ENCODE results near the gene SACM1L. TPM values are rescaled to one million over a fixed set of nuclear protein-coding genes. Genes with fewer than 3 reads are reported as not detected.
A peak's percentile ranks its signal among the peaks of the same experiment; 100 is the strongest.
"Not testable (repeated sequence)": the region's sequence is repeated elsewhere in the genome, so short reads cannot be mapped to it uniquely, and the experiment has no call there.

The SACM1L gene
- total and polyA plus RNA-seq, 11 donors: 12.6 to 35.3 (median 22.3) TPM

GRCh38 chr3:45746777-45747622 lies 57.8 kb downstream of the SACM1L start:
- Histone ChIP-seq H3K27ac (no peak overlapping the region), H3K4me3 (no peak overlapping the region), H3K9me3 (no peaks in the 10 kb centered on the region), H3K27me3 (no peaks in the 10 kb centered on the region), H3K4me1 (peaks cover 0 to 3% (median 0%) of the 10 kb centered on the region in 12 donors), H3K36me3 (peaks cover 0 to 63% (median 49%) of the 10 kb centered on the region in 9 donors)
- peak in 3 of 4 donors; percentile 11 to 57 (median 30) for ATAC-seq
- no peak for DNase-seq
- TF ChIP-seq POLR2A (IDR thresholded peaks at IDR 0.05): no peak
- TF ChIP-seq CTCF (IDR thresholded peaks at IDR 0.05): no peak
- 88 to 97% (median 91%) methylated on average over 12 to 18 of the region's 18 CpGs for WGBS, 4 donors
- intact Hi-C loops (cut with DNase I): no loop called here

- TF ChIP-seq CTCF (IDR thresholded peaks at IDR 0.05) (no peak), POLR2A (IDR thresholded peaks at IDR 0.05) (no peak)
- Histone ChIP-seq H3K27ac (no peak overlapping the region), H3K9me3 (no peaks in the 10 kb centered on the region), H3K4me3 (no peak overlapping the region), H3K27me3 (no peaks in the 10 kb centered on the region), H3K4me1 (no peaks in the 10 kb centered on the region), H3K36me3 (peaks cover 0 to 52% (median 44%) of the 10 kb centered on the region in 9 donors)
- no peak for DNase-seq
- ATAC-seq: no peak
- intact Hi-C loops (cut with DNase I): no loop called here
- 84 to 92% (median 89%) methylated on average over 8 of the region's 8 CpGs for WGBS, 4 donors
Observed at GRCh38 chr3:45748068-45748467, 58.9 kb downstream of the SACM1L start.

- H3K36me3 ChIP-seq: peaks cover 0 to 42% (median 33%) of the 10 kb centered on the region in 9 donors
- H3K27ac ChIP-seq; H3K4me1 ChIP-seq; H3K4me3 ChIP-seq; H3K27me3 ChIP-seq; H3K9me3 ChIP-seq; DNase-seq; ATAC-seq; intact Hi-C loops (cut with DNase I): not testable (repeated sequence)
- 87 to 94% (median 92%) methylated on average over 4 of the region's 4 CpGs for WGBS, 4 donors
Observed at GRCh38 chr3:45749036-45749600, 59.9 kb downstream of the SACM1L start.

- Histone ChIP-seq H3K36me3 (peaks cover 0 to 34% (median 27%) of the 10 kb centered on the region in 9 donors), H3K27ac (no peak overlapping the region), H3K27me3 (no peaks in the 10 kb centered on the region), H3K4me1 (no peaks in the 10 kb centered on the region), H3K9me3 (no peaks in the 10 kb centered on the region), H3K4me3 (no peak overlapping the region)
- no peak for TF ChIP-seq CTCF (IDR thresholded peaks at IDR 0.05)
- TF ChIP-seq POLR2A (IDR thresholded peaks at IDR 0.05): no peak
- DNase-seq (no peak), ATAC-seq (no peak)
- intact Hi-C loops (cut with DNase I): no loop called here
- WGBS, 4 donors: 77 to 87% (median 83%) methylated on average over 4 of the region's 4 CpGs
Observed at GRCh38 chr3:45749880-45750279, 60.7 kb downstream of the SACM1L start.

Data from heart left ventricle (tissue), 16 donors.